Keratinocyte (primary cell): Measurements from ENCODE around the gene SPATS2. TPM values are rescaled to one million over a fixed set of nuclear protein-coding genes. Genes with fewer than 3 reads are reported as not detected.

ENCODE experiments used
- DNase-seq: peaks from one replicate; pipeline ENCODE4 v3.0.0-alpha.2; 2011; ENCODE audit warnings: low read depth, missing footprints, low spot score
- FAIRE-seq: peaks from 2 replicates; lab custom pipeline; 2011; peaks lifted over from hg19 to GRCh38; lab: Jason Lieb, UNC
- H2AFZ ChIP-seq: 2 replicates; pipeline ENCODE4 v1.6.0; 2012; ENCODE audit warnings: low read length, control low read depth, inconsistent platforms; ENCODE audit not compliant: control insufficient read depth
- H3K27ac ChIP-seq: 2 replicates; pipeline ENCODE4 v1.5.1; 2011; ENCODE audit warnings: low read length; ENCODE audit not compliant: control insufficient read depth, insufficient read depth
- H3K27me3 ChIP-seq: 3 replicates; pipeline ENCODE4 v1.6.0; 2011; ENCODE audit warnings: low read length; ENCODE audit not compliant: control insufficient read depth, insufficient read depth; ENCODE audit errors: extremely low read depth
- H3K36me3 ChIP-seq, 2 experiments: 2 replicates in 1 of 2; 3 replicates in 1 of 2; pipeline ENCODE4 v1.5.1; 2011; ENCODE audit warnings: low read length in 2 of 2, mild to moderate bottlenecking in 1 of 2; ENCODE audit not compliant: control insufficient read depth in 2 of 2, insufficient read depth in 2 of 2; ENCODE audit errors: extremely low read depth in 1 of 2
- H3K4me1 ChIP-seq: 3 replicates; pipeline ENCODE4 v1.5.1; 2011; ENCODE audit warnings: low read length; ENCODE audit not compliant: control insufficient read depth, insufficient read depth; ENCODE audit errors: extremely low read depth
- H3K4me2 ChIP-seq: 3 replicates; pipeline ENCODE4 v1.6.0; 2011; ENCODE audit warnings: low read depth, low read length; ENCODE audit not compliant: control insufficient read depth, insufficient read depth; ENCODE audit errors: extremely low read depth
- H3K4me3 ChIP-seq, 3 experiments: fragments of 200-600 bp in 1 of 3; sonication (generic) in 1 of 3; 2 replicates in 2 of 3; 3 replicates in 1 of 3; pipeline ENCODE4 v1.5.1; 2011 to 2016; ENCODE audit warnings: low read length in 3 of 3, mild to moderate bottlenecking in 3 of 3, control low read depth in 2 of 3, inconsistent platforms in 1 of 3, low read depth in 1 of 3, mixed read lengths in 1 of 3, mixed run types in 1 of 3, moderate library complexity in 1 of 3; ENCODE audit not compliant: control insufficient read depth in 2 of 3, insufficient read depth in 2 of 3; ENCODE audit errors: extremely low read depth in 1 of 3
- H3K79me2 ChIP-seq: 2 replicates; pipeline ENCODE4 v1.6.0; 2012; ENCODE audit warnings: low read length; ENCODE audit not compliant: control insufficient read depth, insufficient read depth
- H3K9ac ChIP-seq: 3 replicates; pipeline ENCODE4 v1.6.0; 2011; ENCODE audit warnings: low read length; ENCODE audit not compliant: control insufficient read depth, insufficient read depth; ENCODE audit errors: extremely low read depth
- H3K9me1 ChIP-seq: 3 replicates; pipeline ENCODE4 v1.6.0; 2011; ENCODE audit warnings: low read length; ENCODE audit not compliant: control insufficient read depth, insufficient read depth; ENCODE audit errors: extremely low read depth
- H3K9me3 ChIP-seq: 2 replicates; pipeline ENCODE4 v1.5.1; 2012; ENCODE audit warnings: low read depth, low read length; ENCODE audit not compliant: control insufficient read depth
- H4K20me1 ChIP-seq: 3 replicates; pipeline ENCODE4 v1.6.0; 2011; ENCODE audit warnings: low read length; ENCODE audit not compliant: control insufficient read depth, insufficient read depth; ENCODE audit errors: extremely low read depth
- EZH2 ChIP-seq: IDR thresholded peaks from one replicate; pipeline ENCODE4 v1.6.1; 2012; ENCODE audit warnings: inconsistent platforms, mild to moderate bottlenecking, low read length, moderate library complexity
- dilution Hi-C: fragments of 300-500 bp; cut with MboI; formaldehyde crosslinking; loops from one replicate; pipeline ENCODE4 v1.7.0; 2020; ENCODE audit warnings: low sequenced_read_pairs; ENCODE audit not compliant: extremely low pct_ligation_motif_present
- polyA plus RNA-seq, 5 experiments: library from polyadenylated mRNA; depleted of rRNA in 3 of 5; stranded (reverse) in 3 of 5; stranded (forward) in 1 of 5; unstranded in 1 of 5; fragments of >200 nt; gene quantifications; 1 replicate in 1 of 5; 2 replicates in 3 of 5; 3 replicates in 1 of 5; pipeline versions ENCODE4 v1.2.1 to v1.2.3, GENCODE V29; 2011 to 2012; ENCODE audit warnings: missing spikeins in 2 of 5, low read depth in 1 of 5, low replicate concordance in 1 of 5
- TF ChIP-seq, protein P1 (sequence below), 3 experiments: IDR thresholded peaks in 1 of 3; conservative IDR thresholded peaks in 1 of 3; optimal IDR thresholded peaks in 1 of 3; 2 replicates in 2 of 3; 3 replicates in 1 of 3; pipeline versions ENCODE3 to v1.5.1; 2011; ENCODE audit warnings: low read length in 3 of 3, mild to moderate bottlenecking in 3 of 3, moderate library complexity in 2 of 3, control low read depth in 1 of 3, inconsistent platforms in 1 of 3; ENCODE audit not compliant: insufficient read depth in 2 of 3; ENCODE audit errors: extremely low read depth in 1 of 3

The SPATS2 gene
- polyA plus RNA-seq, 1 donor (not counting 4 experiments of a cell fraction or from before 2014, with no cell fraction given): 47.9 TPM

DNA sequence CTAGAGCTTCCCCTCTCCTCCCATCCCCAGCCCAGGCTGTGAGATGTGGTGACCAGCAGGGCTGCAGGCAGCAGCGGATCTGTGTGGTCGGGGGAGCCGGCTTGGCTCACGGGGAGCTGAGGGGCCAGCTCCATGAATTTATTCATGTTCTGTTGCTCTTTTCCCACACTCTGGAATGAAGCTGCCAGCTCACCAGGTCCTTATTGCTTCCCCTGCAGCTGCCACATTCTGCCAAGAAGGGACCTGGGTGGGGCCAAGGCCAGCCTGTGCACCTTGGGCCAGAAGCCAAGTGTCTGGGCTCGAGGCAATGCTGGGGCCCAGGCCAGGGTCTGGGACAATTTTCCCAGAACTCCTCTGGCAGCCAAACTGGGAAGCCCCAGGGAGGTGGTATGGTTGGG is 27.8 kb upstream of the SPATS2 start:
- FAIRE-seq: no peak
- TF ChIP-seq, protein P1, sequence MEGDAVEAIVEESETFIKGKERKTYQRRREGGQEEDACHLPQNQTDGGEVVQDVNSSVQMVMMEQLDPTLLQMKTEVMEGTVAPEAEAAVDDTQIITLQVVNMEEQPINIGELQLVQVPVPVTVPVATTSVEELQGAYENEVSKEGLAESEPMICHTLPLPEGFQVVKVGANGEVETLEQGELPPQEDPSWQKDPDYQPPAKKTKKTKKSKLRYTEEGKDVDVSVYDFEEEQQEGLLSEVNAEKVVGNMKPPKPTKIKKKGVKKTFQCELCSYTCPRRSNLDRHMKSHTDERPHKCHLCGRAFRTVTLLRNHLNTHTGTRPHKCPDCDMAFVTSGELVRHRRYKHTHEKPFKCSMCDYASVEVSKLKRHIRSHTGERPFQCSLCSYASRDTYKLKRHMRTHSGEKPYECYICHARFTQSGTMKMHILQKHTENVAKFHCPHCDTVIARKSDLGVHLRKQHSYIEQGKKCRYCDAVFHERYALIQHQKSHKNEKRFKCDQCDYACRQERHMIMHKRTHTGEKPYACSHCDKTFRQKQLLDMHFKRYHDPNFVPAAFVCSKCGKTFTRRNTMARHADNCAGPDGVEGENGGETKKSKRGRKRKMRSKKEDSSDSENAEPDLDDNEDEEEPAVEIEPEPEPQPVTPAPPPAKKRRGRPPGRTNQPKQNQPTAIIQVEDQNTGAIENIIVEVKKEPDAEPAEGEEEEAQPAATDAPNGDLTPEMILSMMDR (optimal IDR thresholded peaks at IDR 0.05 in 1 of 3, IDR thresholded peaks at IDR 0.05 in 1 of 3, conservative IDR thresholded peaks at IDR 0.05 in 1 of 3; ENCODE audit: extremely low read depth in 1 of 3, insufficient read depth in 2 of 3, low read length in 3 of 3): no peak
- no peak for TF ChIP-seq EZH2
- dilution Hi-C loops: no loop called here

DNA sequence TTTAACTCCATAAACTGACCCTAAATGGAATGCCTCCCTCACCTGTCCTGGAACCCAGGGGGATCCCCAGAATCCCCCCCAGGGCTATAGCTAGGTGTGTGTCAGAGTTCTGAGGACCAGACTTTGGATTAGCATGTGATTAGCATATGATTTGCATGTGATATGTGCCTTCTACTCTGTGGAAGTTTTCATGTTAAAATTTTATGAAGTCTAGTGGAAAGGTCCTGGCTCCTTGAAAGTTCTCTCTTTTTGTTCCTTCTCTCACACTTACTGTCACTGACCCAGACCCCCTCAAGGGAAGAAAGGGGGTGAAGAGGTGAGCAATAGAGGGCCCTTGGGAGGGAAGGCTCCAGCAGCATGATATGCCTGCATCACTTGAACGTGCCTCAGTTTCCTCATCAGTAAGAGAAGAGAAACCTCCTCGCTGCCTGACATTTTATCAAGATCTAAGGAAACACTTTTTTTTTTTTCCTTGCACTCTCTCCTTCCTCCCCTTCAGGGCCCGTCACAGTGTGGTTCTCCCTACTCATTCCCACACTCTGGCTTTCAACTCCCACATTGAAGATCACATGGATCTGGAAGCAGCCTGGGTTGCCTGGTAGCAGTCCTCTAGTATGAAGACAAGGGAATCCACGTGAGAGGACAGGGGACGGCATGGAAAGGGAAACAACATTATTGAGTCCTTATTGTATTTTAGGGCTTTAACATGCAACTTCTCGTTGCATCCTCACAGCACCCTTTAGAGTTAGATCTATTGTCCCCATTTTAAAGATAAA is 27.0 kb upstream of the SPATS2 start:
- DNase-seq (no peak), FAIRE-seq (no peak)
- Histone ChIP-seq H3K4me3 (no peak overlapping the region), H4K20me1 (no peaks in the 10 kb centered on the region), H3K9me1 (no peaks in the 10 kb centered on the region), H3K36me3 (no peaks in the 10 kb centered on the region), H2AFZ (no peak overlapping the region), H3K27me3 (peaks cover 62% of the 10 kb centered on the region), H3K27ac (no peak overlapping the region), H3K9me3 (no peaks in the 10 kb centered on the region), H3K4me1 (peaks cover 13% of the 10 kb centered on the region), H3K4me2 (no peak overlapping the region), H3K9ac (no peak overlapping the region), H3K79me2 (no peaks in the 10 kb centered on the region)
- no peak for TF ChIP-seq EZH2
- TF ChIP-seq, protein P1 (optimal IDR thresholded peaks at IDR 0.05 in 1 of 3, IDR thresholded peaks at IDR 0.05 in 1 of 3, conservative IDR thresholded peaks at IDR 0.05 in 1 of 3; ENCODE audit: extremely low read depth in 1 of 3, insufficient read depth in 2 of 3, low read length in 3 of 3): no peak
- dilution Hi-C loops: no loop called here

More for the DNA sequence above, 27.8 kb upstream of the SPATS2 start:
- Histone ChIP-seq H3K4me2 (no peak overlapping the region), H3K36me3 (no peaks in the 10 kb centered on the region), H3K9me1 (no peaks in the 10 kb centered on the region), H3K27ac (no peak overlapping the region), H3K27me3 (peaks cover 53% of the 10 kb centered on the region), H3K9ac (no peak overlapping the region), H3K79me2 (no peaks in the 10 kb centered on the region), H3K4me3 (no peak overlapping the region), H4K20me1 (no peaks in the 10 kb centered on the region), H3K4me1 (peaks cover 13% of the 10 kb centered on the region), H3K9me3 (no peaks in the 10 kb centered on the region), H2AFZ (no peak overlapping the region)
- DNase-seq: no peak
